Body of pancreas (tissue), 4 donors: Measurements from ENCODE around the gene SERPINH1.

Source experiments
- CTCF ChIP-seq, 7 experiments: fragments of 450-650 bp in 4 of 7; fragments of 200-600 bp in 3 of 7; sonication (generic) in 3 of 7; IDR thresholded peaks; one replicate each; pipeline ENCODE4 v1.5.1; 2016 to 2019; ENCODE audit warnings: antibody characterized with exemption in 7 of 7
- POLR2A ChIP-seq, 3 donors: fragments of 450-650 bp; IDR thresholded peaks; one replicate each; pipeline ENCODE4 v1.6.1; 2016; ENCODE audit warnings: antibody characterized with exemption in 3 of 3, mild to moderate bottlenecking in 2 of 3

- TF ChIP-seq CTCF (IDR thresholded peaks at IDR 0.05) (no peak), POLR2A (IDR thresholded peaks at IDR 0.05) (no peak)
These were observed 30.7 kb downstream of the SERPINH1 start for GRCh38 chr11:75592715-75593114.
